Measurements from ENCODE around the gene CPVL. TPM values are rescaled to one million over a fixed set of nuclear protein-coding genes. Genes with fewer than 3 reads are reported as not detected.

CPVL gene
- total RNA-seq, 2 donors from 2014 or later, result 4.7 to 48.3 TPM

- DNase-seq (ENCODE audit: low spot score), result no peak
- H3K27me3 ChIP-seq (replicated peaks; ENCODE audit: insufficient read depth), result no peaks in the 10 kb centered on the region
- no peaks in the 10 kb centered on the region for H3K36me3 ChIP-seq
- H3K4me3 ChIP-seq, result no peak overlapping the region
- intact Hi-C loops (cut with DNase I), result no loop called here
- TF ChIP-seq POLR2A (IDR thresholded peaks at IDR 0.05) (no peak), POLR2AphosphoS5 (IDR thresholded peaks at IDR 0.05) (no peak), CTCF (IDR thresholded peaks at IDR 0.05) (no peak)
- no peaks in the 10 kb centered on the region for H3K9me3 ChIP-seq
- no peaks in the 10 kb centered on the region for H3K4me1 ChIP-seq (replicated peaks)
- H3K27ac ChIP-seq, result no peak overlapping the region
Observed at GRCh38 chr7:28954471-28954870, 191.9 kb downstream of the CPVL start.

DNA sequence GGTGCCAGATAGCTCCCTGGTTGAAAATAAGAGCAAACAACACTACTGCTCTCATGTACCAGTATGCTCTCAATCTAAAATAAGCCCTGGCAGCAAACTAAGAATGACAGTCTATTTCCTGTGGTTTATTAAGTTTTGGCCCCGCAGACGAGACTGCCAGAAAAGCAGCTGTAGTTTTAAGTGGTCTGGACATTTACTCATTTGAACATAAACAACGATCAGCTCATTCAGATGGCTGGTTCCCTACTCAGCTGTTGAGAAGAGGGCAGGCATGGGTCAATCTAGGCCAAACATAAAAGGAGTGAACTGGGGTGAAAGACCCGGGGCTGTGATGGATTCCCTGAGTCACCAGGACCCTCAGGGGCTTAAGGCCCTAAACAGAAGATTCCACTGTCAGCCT lies 192.7 kb downstream of the CPVL start:
- Histone ChIP-seq H3K36me3 (no peaks in the 10 kb centered on the region), H3K4me1 (replicated peaks) (no peaks in the 10 kb centered on the region), H3K27me3 (replicated peaks; ENCODE audit: insufficient read depth) (no peaks in the 10 kb centered on the region), H3K27ac (no peak overlapping the region), H3K4me3 (no peak overlapping the region), H3K9me3 (no peaks in the 10 kb centered on the region)
- TF ChIP-seq CTCF (IDR thresholded peaks at IDR 0.05) (no peak), POLR2A (IDR thresholded peaks at IDR 0.05) (no peak), POLR2AphosphoS5 (IDR thresholded peaks at IDR 0.05) (no peak)
- no peak for DNase-seq (ENCODE audit: low spot score)
- 47% methylated on average over 4 of the region's 4 CpGs for WGBS
- intact Hi-C loops (cut with DNase I), result no loop called here

Other genes with a start within 250 kb of the CPVL start
- 1 to 10 TPM; 3.3 to 3.5 TPM for gene TRIL, start 188.2 kb downstream of the CPVL start, total RNA-seq
- gene CHN2, start 48.2 kb upstream of the CPVL start, total RNA-seq, result 10 to 100 TPM in 1 of 2 donors, 1 to 10 TPM in 1; 7.0 to 29.1 TPM

Data from prostate gland (tissue), 2 donors.